IMR-90 (cell line): ENCODE results near the gene TRIO. TPM values are rescaled to one million over a fixed set of nuclear protein-coding genes. Genes with fewer than 3 reads are reported as not detected.
A peak's percentile ranks its signal among the peaks of the same experiment; 100 is the strongest.

Experiments
- ATAC-seq: fragments of 200-7000 bp; cut with Tn5 transposase; 2 replicates; pipeline ENCODE4 v1.9.1; 2020; ENCODE audit warnings: low read depth, mild to moderate bottlenecking, moderate library complexity
- BruUV-seq: library from RNA; stranded (reverse); fragments of 400-500 nt; replicated peaks from 2 replicates; lab custom pipeline; 2021; lab: Mats Ljungman, UMichigan
- CTCF ChIA-PET: fragments of 300-600 bp; formaldehyde crosslinking; extraction: SDS; loops from one replicate; lab custom pipeline; 2021; ENCODE audit warnings: antibody characterized with exemption; lab: Yijun Ruan, JAX
- POLR2A ChIA-PET: fragments of 300-600 bp; sonication (Branson Sonifier 250); formaldehyde crosslinking; loops from one replicate; lab custom pipeline; 2022; ENCODE audit warnings: antibody characterized with exemption; ENCODE audit not compliant: unreplicated experiment; lab: Charles Lee
- DNase-seq: peaks from one replicate; pipeline ENCODE4 v3.0.0; 2013
- H2AFZ ChIP-seq: replicated peaks from 2 replicates; pipeline ENCODE3; 2013; ENCODE audit warnings: low read length, mild to moderate bottlenecking; ENCODE audit not compliant: poor library complexity
- H2AK5ac ChIP-seq: 2 replicates; pipeline ENCODE4 v1.6.1; 2013; ENCODE audit warnings: low read depth, low read length, inconsistent platforms
- H2AK9ac ChIP-seq: replicated peaks from 2 replicates; pipeline ENCODE3; 2013; ENCODE audit warnings: mild to moderate bottlenecking, low read depth, low read length, moderate library complexity; ENCODE audit not compliant: poor library complexity
- H2BK120ac ChIP-seq: 2 replicates; pipeline ENCODE4 v1.6.1; 2013; ENCODE audit warnings: low read depth, low read length, inconsistent platforms
- H2BK15ac ChIP-seq: 3 replicates; pipeline ENCODE4 v1.6.1; 2013; ENCODE audit warnings: low read depth, low read length, inconsistent platforms
- H2BK20ac ChIP-seq: 2 replicates; pipeline ENCODE4 v1.6.1; 2013; ENCODE audit warnings: low read depth, mild to moderate bottlenecking, inconsistent platforms, low read length, moderate library complexity
- H2BK5ac ChIP-seq: 2 replicates; pipeline ENCODE4 v1.6.1; 2013; ENCODE audit warnings: mild to moderate bottlenecking, low read depth, low read length, inconsistent platforms; ENCODE audit not compliant: poor library complexity, severe bottlenecking
- H3K14ac ChIP-seq: replicated peaks from 2 replicates; pipeline ENCODE4 v1.6.1; 2013; ENCODE audit warnings: low read depth, low read length, inconsistent platforms
- H3K18ac ChIP-seq: 2 replicates; pipeline ENCODE4 v1.6.1; 2013; ENCODE audit warnings: low read depth, low read length, control low read depth
- H3K23ac ChIP-seq: 2 replicates; pipeline ENCODE4 v1.6.1; 2013; ENCODE audit warnings: low read depth, low read length, inconsistent platforms
- H3K27ac ChIP-seq: 2 replicates; pipeline ENCODE4 v1.5.1; 2013; ENCODE audit warnings: mild to moderate bottlenecking, control low read depth, low read length; ENCODE audit not compliant: insufficient read depth
- H3K27me3 ChIP-seq: 2 replicates; pipeline ENCODE4 v1.6.1; 2013; ENCODE audit warnings: low read length; ENCODE audit not compliant: control insufficient read depth, insufficient read depth
- H3K36me3 ChIP-seq: 2 replicates; pipeline ENCODE4 v1.6.1; 2013; ENCODE audit warnings: low read length, mixed read lengths; ENCODE audit not compliant: control insufficient read depth, insufficient read depth
- H3K4ac ChIP-seq: 2 replicates; pipeline ENCODE4 v1.6.1; 2013; ENCODE audit warnings: low read depth, low read length, inconsistent platforms
- H3K4me1 ChIP-seq: 2 replicates; pipeline ENCODE4 v1.6.1; 2013; ENCODE audit warnings: low read length, mixed read lengths; ENCODE audit not compliant: control insufficient read depth, insufficient read depth
- H3K4me2 ChIP-seq: 2 replicates; pipeline ENCODE4 v1.6.1; 2013; ENCODE audit warnings: low read depth, mild to moderate bottlenecking, control low read depth, low read length, moderate library complexity
- H3K4me3 ChIP-seq: 2 replicates; pipeline ENCODE4 v1.5.1; 2013; ENCODE audit warnings: low read depth, mild to moderate bottlenecking, control low read depth, low read length, moderate library complexity; ENCODE audit not compliant: insufficient read depth
- H3K56ac ChIP-seq: 2 replicates; pipeline ENCODE4 v1.6.1; 2013; ENCODE audit warnings: low read length, inconsistent platforms; ENCODE audit not compliant: insufficient read depth; ENCODE audit errors: extremely low read depth
- H3K79me1 ChIP-seq, 2 experiments: 2 replicates each; pipeline ENCODE4 v1.6.1; 2013; ENCODE audit warnings: low read length in 2 of 2, inconsistent platforms in 1 of 2, low read depth in 1 of 2
- H3K9ac ChIP-seq: 2 replicates; pipeline ENCODE4 v1.6.1; 2013; ENCODE audit warnings: low read depth, low read length, control low read depth
- H3K9me1 ChIP-seq: 2 replicates; pipeline ENCODE4 v1.6.1; 2013; ENCODE audit warnings: low read length, inconsistent platforms; ENCODE audit not compliant: insufficient read depth
- H3K9me3 ChIP-seq: 2 replicates; pipeline ENCODE4 v1.6.1; 2013; ENCODE audit warnings: low read length; ENCODE audit not compliant: control insufficient read depth, insufficient read depth
- H4K20me1 ChIP-seq: 2 replicates; pipeline ENCODE4 v1.6.1; 2013; ENCODE audit warnings: low read length, inconsistent platforms; ENCODE audit not compliant: insufficient read depth
- H4K5ac ChIP-seq: 2 replicates; pipeline ENCODE4 v1.6.1; 2013; ENCODE audit warnings: mild to moderate bottlenecking, low read depth, low read length, control low read depth
- H4K8ac ChIP-seq, 2 experiments: 2 replicates each; pipeline ENCODE4 v1.6.1; 2013; ENCODE audit warnings: low read depth in 2 of 2, low read length in 2 of 2, control low read depth in 1 of 2, inconsistent platforms in 1 of 2
- H4K91ac ChIP-seq: 2 replicates; pipeline ENCODE4 v1.6.1; 2013; ENCODE audit warnings: low read depth, low read length, inconsistent platforms; ENCODE audit not compliant: insufficient read depth
- CEBPB ChIP-seq: IDR thresholded peaks from 2 replicates; pipeline ENCODE4 v1.6.1; 2012; ENCODE audit warnings: low read depth, low read length, improper control_type of control experiment
- CHD1 ChIP-seq: IDR thresholded peaks from 2 replicates; pipeline ENCODE4 v1.6.1; 2012; ENCODE audit warnings: low read depth, low read length, improper control_type of control experiment
- CTCF ChIP-seq: conservative IDR thresholded peaks from 2 replicates; pipeline ENCODE4 v1.5.1; 2012; ENCODE audit warnings: mild to moderate bottlenecking, low read depth, low read length, improper control_type of control experiment
- FOS ChIP-seq: fragments of 150-350 bp; IDR thresholded peaks from 2 replicates; pipeline ENCODE4 v1.6.1; 2016; ENCODE audit warnings: low read depth, low read length
- MAFK ChIP-seq: IDR thresholded peaks from 2 replicates; pipeline ENCODE4 v1.6.1; 2012; ENCODE audit warnings: low read depth, low read length, improper control_type of control experiment
- MAZ ChIP-seq: IDR thresholded peaks from 2 replicates; pipeline ENCODE4 v1.6.1; 2012; ENCODE audit warnings: low read depth, mild to moderate bottlenecking, low read length, improper control_type of control experiment, moderate library complexity, borderline replicate concordance
- MXI1 ChIP-seq: IDR thresholded peaks from 2 replicates; pipeline ENCODE4 v1.6.1; 2012; ENCODE audit warnings: low read depth, mild to moderate bottlenecking, low read length, moderate library complexity, borderline replicate concordance
- POLR2A ChIP-seq: IDR thresholded peaks from 2 replicates; pipeline ENCODE4 v1.6.1; 2012; ENCODE audit warnings: mild to moderate bottlenecking, low read depth, low read length
- RAD21 ChIP-seq: IDR thresholded peaks from 2 replicates; pipeline ENCODE4 v1.6.1; 2012; ENCODE audit warnings: low read length, improper control_type of control experiment
- RCOR1 ChIP-seq: IDR thresholded peaks from 2 replicates; pipeline ENCODE4 v1.6.1; 2012; ENCODE audit warnings: mild to moderate bottlenecking, low read length, improper control_type of control experiment; ENCODE audit not compliant: insufficient replicate concordance
- RFX5 ChIP-seq: IDR thresholded peaks from 2 replicates; pipeline ENCODE4 v1.8.0; 2012; ENCODE audit warnings: low read depth, mild to moderate bottlenecking, low read length, moderate library complexity
- SMC3 ChIP-seq: fragments of 150-350 bp; IDR thresholded peaks from 2 replicates; pipeline ENCODE4 v1.6.1; 2016; ENCODE audit warnings: low read depth, mild to moderate bottlenecking, antibody characterized with exemption, low read length, moderate library complexity
- USF2 ChIP-seq: fragments of 150-350 bp; IDR thresholded peaks from 2 replicates; pipeline ENCODE4 v1.6.1; 2017; ENCODE audit warnings: mild to moderate bottlenecking, antibody characterized with exemption, low read length, low read depth
- WGBS, 2 experiments: methylation state at CpG; one replicate each; pipeline versions ENCODE4 v1.1.5 to v1.1.7; 2013; ENCODE audit warnings: missing lambda C conversion rate in 2 of 2; ENCODE audit not compliant: insufficient read length in 1 of 2; ENCODE audit errors: extremely low coverage in 2 of 2; 5-methylcytosine and 5-hydroxymethylcytosine counted together
- dilution Hi-C: fragments of 300-500 bp; cut with HindIII; formaldehyde crosslinking; loops from one replicate; pipeline ENCODE4 v1.14.3; 2018; ENCODE audit warnings: low sequenced_read_pairs; ENCODE audit not compliant: unreplicated experiment
- in situ Hi-C: fragments of 300-500 bp; cut with MboI; formaldehyde crosslinking; loops from 3 replicates; pipeline ENCODE4 v1.14.3; 2019; ENCODE audit warnings: low sequenced_read_pairs, inconsistent platforms, mixed read lengths
- intact Hi-C: fragments of 100-400 bp; cut with micrococcal nuclease; formaldehyde crosslinking; loops from 2 replicates; pipeline ENCODE4 v1.10.0; 2022
- polyA plus RNA-seq, 3 experiments: library from polyadenylated mRNA; depleted of rRNA; stranded (reverse); fragments of >200 nt; gene quantifications; 2 replicates each; pipeline ENCODE4 v1.2.3, GENCODE V29; 2012; ENCODE audit warnings: low replicate concordance in 1 of 3
- total RNA-seq: library from RNA; depleted of rRNA; stranded (reverse); fragments of >200 nt; gene quantifications from 2 replicates; pipeline ENCODE4 v1.2.3, GENCODE V29; 2012

The TRIO gene
- total and polyA plus RNA-seq, 2 of the 4 experiments (the other 2 are of a cell fraction) = 206 to 522 TPM

- no peak overlapping the region for H4K91ac ChIP-seq
- no peak overlapping the region for H2BK15ac ChIP-seq
- H4K5ac ChIP-seq = 0 out of 2 replicates have a peak overlapping the region, but pooled peaks have one; percentile 2
- intact Hi-C loops (no loop called here), in situ Hi-C loops (no loop called here), dilution Hi-C loops (no loop called here)
- H3K9me1 ChIP-seq = peaks cover 35% of the 10 kb centered on the region
- H3K9ac ChIP-seq = no peak overlapping the region
- ChIA-PET POLR2A (no interaction called here), CTCF (no interaction called here)
- peak overlapping the region; percentile 62 for H2BK5ac ChIP-seq
- H3K4me3 ChIP-seq = no peak overlapping the region
- DNase-seq (no peak), ATAC-seq (no peak)
- H3K14ac ChIP-seq = peak overlapping the region; percentile 20; the same call in 1 of the 2 replicates
- peaks cover 50 to 86% of the 10 kb centered on the region in 2 experiments for H3K79me1 ChIP-seq
- peaks cover 64% of the 10 kb centered on the region for H3K36me3 ChIP-seq
- H2AK9ac ChIP-seq = no peak overlapping the region
- no peak overlapping the region for H2BK20ac ChIP-seq
- TF ChIP-seq RCOR1 (no peak), CHD1 (no peak), POLR2A (no peak), USF2 (no peak), FOS (no peak), MAFK (no peak), CTCF (no peak), CEBPB (no peak), MXI1 (no peak), RFX5 (no peak), MAZ (no peak), SMC3 (no peak), RAD21 (no peak)
- no peak overlapping the region for H2BK120ac ChIP-seq
- peaks cover 87% of the 10 kb centered on the region for H4K20me1 ChIP-seq
- no CpG with 5 or more reads among the region's 9 CpGs for WGBS, 2 experiments
- no peaks in the 10 kb centered on the region for H3K27me3 ChIP-seq
- 0 out of 4 replicates have a peak overlapping the region, but pooled peaks of 1 of the 2 experiments have one; percentile 15 for H4K8ac ChIP-seq
- no peak overlapping the region for H3K56ac ChIP-seq
- H3K27ac ChIP-seq = peak overlapping the region; percentile 43
- H3K4me2 ChIP-seq = peak overlapping the region; percentile 18; the same call in 1 of the 2 replicates
- no peaks in the 10 kb centered on the region for H3K9me3 ChIP-seq
- H3K23ac ChIP-seq = peak overlapping the region; percentile 53; the same call in 1 of the 2 replicates
- peak overlapping the region; percentile 0 for H2AFZ ChIP-seq
- no peak overlapping the region; the same call in 1 of the 2 replicates for H3K18ac ChIP-seq
- BruUV-seq = no TSS peak
- H2AK5ac ChIP-seq = 0 out of 2 replicates have a peak overlapping the region, but pooled peaks have one; percentile 5
- peaks cover 39% of the 10 kb centered on the region for H3K4me1 ChIP-seq
- H3K4ac ChIP-seq = no peak overlapping the region
Measured at GRCh38 chr5:14297697-14298096, 154.6 kb downstream of the TRIO start.
